Vagina (tissue), 2 donors: ENCODE results near the gene MBD4.

ENCODE experiments used
- CTCF ChIP-seq, 3 experiments: fragments of 450-650 bp in 2 of 3; fragments of 200-600 bp in 1 of 3; sonication (generic) in 1 of 3; IDR thresholded peaks; one replicate each; pipeline ENCODE4 v1.5.1; 2017 to 2019; ENCODE audit warnings: antibody characterized with exemption in 3 of 3, mild to moderate bottlenecking in 2 of 3, moderate library complexity in 2 of 3
- POLR2A ChIP-seq, 2 donors: fragments of 450-650 bp; IDR thresholded peaks; one replicate each; pipeline ENCODE4 v1.6.1; 2017; ENCODE audit warnings: antibody characterized with exemption in 2 of 2, mild to moderate bottlenecking in 2 of 2, moderate library complexity in 2 of 2

- TF ChIP-seq CTCF (IDR thresholded peaks at IDR 0.05) = no peak
- no peak for TF ChIP-seq POLR2A (IDR thresholded peaks at IDR 0.05)
Measured at GRCh38 chr3:129463716-129464115, 24.0 kb upstream of the MBD4 start.
